ENCODE data around the gene PPARG. TPM values are rescaled to one million over a fixed set of nuclear protein-coding genes. Genes with fewer than 3 reads are reported as not detected.

Gene PPARG
- polyA plus RNA-seq, 1 of the 3 experiments (the other 2 are of a cell fraction) = 2.8 TPM

- Histone ChIP-seq H3F3A (replicated peaks; ENCODE audit: insufficient read depth) (peaks cover 5% of the 10 kb centered on the region), H3K79me2 (ENCODE audit: insufficient read depth) (no peaks in the 10 kb centered on the region), H3K4me1 (ENCODE audit: control insufficient read depth in 1 of 2, insufficient read depth in 2 of 2, low read depth in 1 of 2, low read length in 1 of 2) (peaks cover 0 to 2% of the 10 kb centered on the region in 2 experiments; a peak in 1 of 4 replicates), H2AFZ (ENCODE audit: low read depth) (no peak overlapping the region), H3K9me3 (no peaks in the 10 kb centered on the region), H3K9ac (no peak overlapping the region), H3K4me2 (no peak overlapping the region), H3K27me3 (ENCODE audit: insufficient read depth) (no peaks in the 10 kb centered on the region), H3K36me3 (replicated peaks in 1 of 2; ENCODE audit: control insufficient read depth in 1 of 2, insufficient read depth in 2 of 2, low read length in 1 of 2) (no peaks in the 10 kb centered on the region), H3K27ac (ENCODE audit: low read depth in 2 of 2, low read length in 1 of 2) (no peak overlapping the region), H3K4me3 (ENCODE audit: low read depth in 2 of 2, low read length in 1 of 2) (no peak overlapping the region), H4K20me1 (ENCODE audit: insufficient read depth) (no peaks in the 10 kb centered on the region), H3K9me2 (no peaks in the 10 kb centered on the region)
- ChIA-PET POLR2A (no interaction called here), CTCF (interaction anchor here (1.0 to 3.0 kb wide), 2 partner anchors 15 to 31 kb away, joined by 3 to 18 read pairs; no protein-coding TSS in a partner anchor)
- no peak for TF ChIP-seq MEF2A (IDR thresholded peaks at IDR 0.05; ENCODE audit: borderline replicate concordance, low read depth)
- TF ChIP-seq, protein P1, sequence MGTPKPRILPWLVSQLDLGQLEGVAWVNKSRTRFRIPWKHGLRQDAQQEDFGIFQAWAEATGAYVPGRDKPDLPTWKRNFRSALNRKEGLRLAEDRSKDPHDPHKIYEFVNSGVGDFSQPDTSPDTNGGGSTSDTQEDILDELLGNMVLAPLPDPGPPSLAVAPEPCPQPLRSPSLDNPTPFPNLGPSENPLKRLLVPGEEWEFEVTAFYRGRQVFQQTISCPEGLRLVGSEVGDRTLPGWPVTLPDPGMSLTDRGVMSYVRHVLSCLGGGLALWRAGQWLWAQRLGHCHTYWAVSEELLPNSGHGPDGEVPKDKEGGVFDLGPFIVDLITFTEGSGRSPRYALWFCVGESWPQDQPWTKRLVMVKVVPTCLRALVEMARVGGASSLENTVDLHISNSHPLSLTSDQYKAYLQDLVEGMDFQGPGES (IDR thresholded peaks at IDR 0.05; ENCODE audit: low read depth, low read length) = no peak
- no peak for TF ChIP-seq TCF12 (IDR thresholded peaks at IDR 0.05)
- no peak for TF ChIP-seq EZH2phosphoT487 (IDR thresholded peaks at IDR 0.05; ENCODE audit: borderline replicate concordance, low read depth)
- TF ChIP-seq TEAD4 (IDR thresholded peaks at IDR 0.05; ENCODE audit: borderline replicate concordance, insufficient read depth) = no peak
- no peak for TF ChIP-seq CHD2 (IDR thresholded peaks at IDR 0.05; ENCODE audit: low read length, partially characterized antibody)
- TF ChIP-seq SMC3 (IDR thresholded peaks at IDR 0.05; ENCODE audit: low read depth, low read length) = no peak
- TF ChIP-seq POLR2AphosphoS5 (IDR thresholded peaks at IDR 0.05; ENCODE audit: low read depth, low read length) = no peak
- TF ChIP-seq EP300 (IDR thresholded peaks at IDR 0.05; ENCODE audit: borderline replicate concordance in 1 of 2, low read depth in 1 of 2, low read length in 1 of 2) = no peak
- TF ChIP-seq MAX (IDR thresholded peaks at IDR 0.05; ENCODE audit: low read depth) = no peak
- no peak for TF ChIP-seq ELF1 (IDR thresholded peaks at IDR 0.05)
- no peak for TF ChIP-seq RAD21 (IDR thresholded peaks at IDR 0.05; ENCODE audit: low read length)
- TF ChIP-seq USF2 (IDR thresholded peaks at IDR 0.05; ENCODE audit: borderline replicate concordance, low read depth, low read length) = no peak
- TF ChIP-seq FOXM1 (IDR thresholded peaks at IDR 0.05; ENCODE audit: low read depth) = no peak
- TF ChIP-seq, protein P2, sequence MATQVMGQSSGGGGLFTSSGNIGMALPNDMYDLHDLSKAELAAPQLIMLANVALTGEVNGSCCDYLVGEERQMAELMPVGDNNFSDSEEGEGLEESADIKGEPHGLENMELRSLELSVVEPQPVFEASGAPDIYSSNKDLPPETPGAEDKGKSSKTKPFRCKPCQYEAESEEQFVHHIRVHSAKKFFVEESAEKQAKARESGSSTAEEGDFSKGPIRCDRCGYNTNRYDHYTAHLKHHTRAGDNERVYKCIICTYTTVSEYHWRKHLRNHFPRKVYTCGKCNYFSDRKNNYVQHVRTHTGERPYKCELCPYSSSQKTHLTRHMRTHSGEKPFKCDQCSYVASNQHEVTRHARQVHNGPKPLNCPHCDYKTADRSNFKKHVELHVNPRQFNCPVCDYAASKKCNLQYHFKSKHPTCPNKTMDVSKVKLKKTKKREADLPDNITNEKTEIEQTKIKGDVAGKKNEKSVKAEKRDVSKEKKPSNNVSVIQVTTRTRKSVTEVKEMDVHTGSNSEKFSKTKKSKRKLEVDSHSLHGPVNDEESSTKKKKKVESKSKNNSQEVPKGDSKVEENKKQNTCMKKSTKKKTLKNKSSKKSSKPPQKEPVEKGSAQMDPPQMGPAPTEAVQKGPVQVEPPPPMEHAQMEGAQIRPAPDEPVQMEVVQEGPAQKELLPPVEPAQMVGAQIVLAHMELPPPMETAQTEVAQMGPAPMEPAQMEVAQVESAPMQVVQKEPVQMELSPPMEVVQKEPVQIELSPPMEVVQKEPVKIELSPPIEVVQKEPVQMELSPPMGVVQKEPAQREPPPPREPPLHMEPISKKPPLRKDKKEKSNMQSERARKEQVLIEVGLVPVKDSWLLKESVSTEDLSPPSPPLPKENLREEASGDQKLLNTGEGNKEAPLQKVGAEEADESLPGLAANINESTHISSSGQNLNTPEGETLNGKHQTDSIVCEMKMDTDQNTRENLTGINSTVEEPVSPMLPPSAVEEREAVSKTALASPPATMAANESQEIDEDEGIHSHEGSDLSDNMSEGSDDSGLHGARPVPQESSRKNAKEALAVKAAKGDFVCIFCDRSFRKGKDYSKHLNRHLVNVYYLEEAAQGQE (IDR thresholded peaks at IDR 0.05; ENCODE audit: low read depth, low read length) = no peak
- no peak for TF ChIP-seq USF1 (IDR thresholded peaks at IDR 0.05; ENCODE audit: borderline replicate concordance, low read depth)
- TF ChIP-seq CTCF (IDR thresholded peaks at IDR 0.05) = no peak
- TF ChIP-seq, protein P3, sequence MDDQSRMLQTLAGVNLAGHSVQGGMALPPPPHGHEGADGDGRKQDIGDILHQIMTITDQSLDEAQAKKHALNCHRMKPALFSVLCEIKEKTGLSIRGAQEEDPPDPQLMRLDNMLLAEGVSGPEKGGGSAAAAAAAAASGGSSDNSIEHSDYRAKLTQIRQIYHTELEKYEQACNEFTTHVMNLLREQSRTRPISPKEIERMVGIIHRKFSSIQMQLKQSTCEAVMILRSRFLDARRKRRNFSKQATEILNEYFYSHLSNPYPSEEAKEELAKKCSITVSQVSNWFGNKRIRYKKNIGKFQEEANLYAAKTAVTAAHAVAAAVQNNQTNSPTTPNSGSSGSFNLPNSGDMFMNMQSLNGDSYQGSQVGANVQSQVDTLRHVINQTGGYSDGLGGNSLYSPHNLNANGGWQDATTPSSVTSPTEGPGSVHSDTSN (IDR thresholded peaks at IDR 0.05) = no peak
- TF ChIP-seq NRF1 (IDR thresholded peaks at IDR 0.05; ENCODE audit: low read depth, low read length) = no peak
- DNase-seq = no peak
Measured at GRCh38 chr3:12464181-12464580, 175.3 kb downstream of the PPARG start.

All from SK-N-SH (cell line).